NCI-H2081 treated with DMSO at 0.1 percent for 48 hours (cell line): ENCODE data around the gene CYBC1.

Experiments
- DNase-seq: peaks from one replicate; lab custom pipeline; 2025; lab: John Stamatoyannopoulos, UW

The CYBC1 gene

GRCh38 chr17:82447876-82448275 lies 2.7 kb downstream of the CYBC1 start:
- no peak for DNase-seq

- no peak for DNase-seq
These were observed 3.9 kb downstream of the CYBC1 start for GRCh38 chr17:82446649-82447048.

- DNase-seq, result no peak
These were observed 4.4 kb downstream of the CYBC1 start for GRCh38 chr17:82446124-82446523.

- no peak for DNase-seq
These were observed 5.0 kb downstream of the CYBC1 start for GRCh38 chr17:82445542-82445941.

GRCh38 chr17:82444941-82445521 lies 5.5 kb downstream of the CYBC1 start:
- no peak for DNase-seq

GRCh38 chr17:82444284-82444893 lies 6.2 kb downstream of the CYBC1 start:
- no peak for DNase-seq

- DNase-seq, result no peak
These were observed 6.9 kb downstream of the CYBC1 start for GRCh38 chr17:82443465-82444283.

- DNase-seq, result no peak
These were observed 7.7 kb downstream of the CYBC1 start for GRCh38 chr17:82442643-82443464.

GRCh38 chr17:82441691-82442487 lies 8.7 kb downstream of the CYBC1 start:
- DNase-seq, result no peak

- DNase-seq, result no peak
These were observed 9.4 kb downstream of the CYBC1 start for GRCh38 chr17:82440991-82441627.

- no peak for DNase-seq
These were observed 10.0 kb downstream of the CYBC1 start for GRCh38 chr17:82440469-82440981.

- no peak for DNase-seq
These were observed 10.7 kb downstream of the CYBC1 start for GRCh38 chr17:82439829-82440365.

GRCh38 chr17:82439194-82439828 lies 11.2 kb downstream of the CYBC1 start:
- DNase-seq, result no peak

- DNase-seq, result no peak
These were observed 12.0 kb downstream of the CYBC1 start for GRCh38 chr17:82438401-82439193.

- no peak for DNase-seq
These were observed 13.3 kb downstream of the CYBC1 start for GRCh38 chr17:82437325-82437668.

GRCh38 chr17:82436601-82437324 lies 13.8 kb downstream of the CYBC1 start:
- DNase-seq, result no peak

- DNase-seq, result no peak
These were observed 14.7 kb downstream of the CYBC1 start for GRCh38 chr17:82435601-82436583.
